ENCODE measurements around the gene SNRPA. TPM values are rescaled to one million over a fixed set of nuclear protein-coding genes. Genes with fewer than 3 reads are reported as not detected.

SNRPA gene
- total RNA-seq, 2 experiments from 2014 or later: 214 to 315 TPM

- H3K36me3 ChIP-seq (ENCODE audit: insufficient read depth, low read length): peaks cover 28% of the 10 kb centered on the region
- no peak overlapping the region for H2AFZ ChIP-seq (ENCODE audit: low read length)
- no peak for DNase-seq (ENCODE audit: low spot score)
- H3K27ac ChIP-seq (ENCODE audit: low read depth, low read length, poor library complexity, severe bottlenecking): no peak overlapping the region
- no peaks in the 10 kb centered on the region for H4K20me1 ChIP-seq (ENCODE audit: insufficient read depth, low read length)
- H3K9me3 ChIP-seq (ENCODE audit: low read length): no peaks in the 10 kb centered on the region
- no TSS peak for BruUV-seq (replicated peaks)
- no peak overlapping the region for H3K4me2 ChIP-seq (ENCODE audit: low read length)
- intact Hi-C loops (cut with micrococcal nuclease; ENCODE audit: unreplicated experiment): no loop called here
- no peaks in the 10 kb centered on the region for H3K9me2 ChIP-seq (ENCODE audit: insufficient read depth, low read length)
- no peak for TF ChIP-seq EZH2phosphoT487 (IDR thresholded peaks at IDR 0.05; ENCODE audit: borderline replicate concordance, low read depth, low read length)
- no peak for TF ChIP-seq CTCF (conservative IDR thresholded peaks at IDR 0.05; ENCODE audit: low read length)
- CTCF ChIA-PET (ENCODE audit: unreplicated experiment): no interaction called here
- H3K4me1 ChIP-seq (ENCODE audit: insufficient read depth, low read length, poor library complexity, severe bottlenecking): no peaks in the 10 kb centered on the region
- no peaks in the 10 kb centered on the region for H3K79me2 ChIP-seq (ENCODE audit: insufficient read depth, low read depth, low read length)
- no peak overlapping the region for H3K4me3 ChIP-seq (ENCODE audit: low read depth, low read length, poor library complexity, severe bottlenecking)
- POLR2A ChIA-PET: no interaction called here
Measured at GRCh38 chr19:40702337-40703012, 48.5 kb upstream of the SNRPA start.

- intact Hi-C loops (cut with micrococcal nuclease; ENCODE audit: unreplicated experiment): no loop called here
- Histone ChIP-seq H2AFZ (ENCODE audit: low read length) (no peak overlapping the region), H4K20me1 (ENCODE audit: insufficient read depth, low read length) (no peaks in the 10 kb centered on the region), H3K27ac (ENCODE audit: low read depth, low read length, poor library complexity, severe bottlenecking) (no peak overlapping the region), H3K79me2 (ENCODE audit: insufficient read depth, low read depth, low read length) (no peaks in the 10 kb centered on the region), H3K4me1 (ENCODE audit: insufficient read depth, low read length, poor library complexity, severe bottlenecking) (no peaks in the 10 kb centered on the region), H3K4me2 (ENCODE audit: low read length) (no peak overlapping the region), H3K4me3 (ENCODE audit: low read depth, low read length, poor library complexity, severe bottlenecking) (no peak overlapping the region), H3K36me3 (ENCODE audit: insufficient read depth, low read length) (peaks cover 35% of the 10 kb centered on the region), H3K9me2 (ENCODE audit: insufficient read depth, low read length) (no peaks in the 10 kb centered on the region), H3K9me3 (ENCODE audit: low read length) (no peaks in the 10 kb centered on the region)
- TF ChIP-seq CTCF (conservative IDR thresholded peaks at IDR 0.05; ENCODE audit: low read length): no peak
- no peak for DNase-seq (ENCODE audit: low spot score)
- ChIA-PET CTCF (ENCODE audit: unreplicated experiment) (no interaction called here), POLR2A (no interaction called here)
- no TSS peak for BruUV-seq (replicated peaks)
Measured at GRCh38 chr19:40703029-40703755, 47.8 kb upstream of the SNRPA start.

All from OCI-LY7 (cell line).